ENCODE data around the gene NOX5. TPM values are rescaled to one million over a fixed set of nuclear protein-coding genes. Genes with fewer than 3 reads are reported as not detected.

Gene NOX5
- total RNA-seq, 1 experiment from 2014 or later = 0.91 TPM

GRCh38 chr15:69055251-69055650, 40.8 kb downstream of the NOX5 start:
- Histone ChIP-seq H3K9me3 (ENCODE audit: control insufficient read depth in 1 of 2, insufficient read depth in 1 of 2, low read depth in 1 of 2, low read length in 2 of 2) (no peaks in the 10 kb centered on the region), H3K4me3 (replicated peaks in 1 of 2; ENCODE audit: low read depth in 1 of 2, low read length in 2 of 2) (no peak overlapping the region), H2AFZ (ENCODE audit: low read depth, low read length, poor library complexity, severe bottlenecking) (no peak overlapping the region), H3K9ac (ENCODE audit: low read length) (no peak overlapping the region), H3K27ac (ENCODE audit: low read depth, low read length) (no peak overlapping the region), H3K9me2 (ENCODE audit: insufficient read depth) (no peaks in the 10 kb centered on the region), H3K79me2 (ENCODE audit: insufficient read depth, low read length) (no peaks in the 10 kb centered on the region), H3K4me2 (ENCODE audit: low read length) (no peak overlapping the region), H3K4me1 (ENCODE audit: control insufficient read depth in 1 of 2, insufficient read depth in 2 of 2, low read length in 2 of 2) (peaks cover 0 to 24% of the 10 kb centered on the region in 2 experiments; a peak in 2 of 4 replicates), H3K36me3 (ENCODE audit: control insufficient read depth in 1 of 2, insufficient read depth in 2 of 2, low read length in 2 of 2) (no peaks in the 10 kb centered on the region), H3K27me3 (ENCODE audit: insufficient read depth, low read length) (no peaks in the 10 kb centered on the region), H4K20me1 (ENCODE audit: insufficient read depth) (no peaks in the 10 kb centered on the region)
- ChIA-PET RAD21 (ENCODE audit: low non-redundant PET in 1 of 2, low total read pairs in 2 of 2, uncharacterized antibody in 2 of 2, unreplicated experiment in 2 of 2) (no interaction called here), POLR2A (no interaction called here), CTCF (no interaction called here)
- TF ChIP-seq POLR2AphosphoS5 (IDR thresholded peaks at IDR 0.05; ENCODE audit: low read depth, low read length) = no peak
- no peak for TF ChIP-seq EGR1 (IDR thresholded peaks at IDR 0.05; ENCODE audit: low read depth)
- no peak for TF ChIP-seq CBX3 (IDR thresholded peaks at IDR 0.05; ENCODE audit: low read depth)
- TF ChIP-seq ZFX (IDR thresholded peaks at IDR 0.05) = no peak
- TF ChIP-seq ZNF274 (IDR thresholded peaks at IDR 0.05; ENCODE audit: low read depth, low read length) = no peak
- TF ChIP-seq CTCF (IDR thresholded peaks at IDR 0.05 in 2 of 3, conservative IDR thresholded peaks at IDR 0.05 in 1 of 3; ENCODE audit: borderline replicate concordance in 1 of 3, insufficient read depth in 1 of 3, low read depth in 2 of 3, low read length in 2 of 3) = no peak
- no peak for ATAC-seq
- intact Hi-C loops (cut with micrococcal nuclease) = no loop called here
- no TSS peak for BruUV-seq (replicated peaks)
- no peak for DNase-seq (ENCODE audit: low read depth, low spot score)

DNA sequence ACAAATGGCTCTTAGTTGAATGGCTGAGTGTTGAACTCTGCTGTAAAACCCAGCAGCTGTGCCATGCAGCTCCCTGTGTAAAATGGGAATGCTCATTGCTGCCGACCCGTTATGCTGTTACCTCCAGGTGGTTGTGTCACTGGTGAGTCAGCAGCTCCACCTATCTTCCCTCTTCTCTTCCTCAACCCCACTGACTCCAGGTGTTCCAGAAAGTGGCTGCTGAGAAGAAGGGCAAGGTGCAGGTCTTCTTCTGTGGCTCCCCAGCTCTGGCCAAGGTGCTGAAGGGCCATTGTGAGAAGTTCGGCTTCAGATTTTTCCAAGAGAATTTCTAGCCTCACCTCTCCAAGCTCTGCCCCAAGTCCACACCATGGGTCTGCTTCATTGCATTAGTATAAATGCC, 41.9 kb downstream of the NOX5 start:
- intact Hi-C loops (cut with micrococcal nuclease) = no loop called here
- BruUV-seq (replicated peaks) = no TSS peak
- RAD21 ChIA-PET (ENCODE audit: low non-redundant PET in 1 of 2, low total read pairs in 2 of 2, uncharacterized antibody in 2 of 2, unreplicated experiment in 2 of 2) = no interaction called here
- ATAC-seq = peak; percentile 29; the same call in 1 of the 2 replicates
- Histone ChIP-seq H3K4me3 (replicated peaks in 1 of 2; ENCODE audit: low read depth in 1 of 2, low read length in 2 of 2) (no peak overlapping the region), H3K4me1 (ENCODE audit: control insufficient read depth in 1 of 2, insufficient read depth in 2 of 2, low read length in 2 of 2) (peaks cover 0 to 24% of the 10 kb centered on the region in 2 experiments; a peak in 2 of 4 replicates), H3K9ac (ENCODE audit: low read length) (no peak overlapping the region), H3K4me2 (ENCODE audit: low read length) (peak overlapping the region; percentile 11; the same call in 1 of the 2 replicates), H2AFZ (ENCODE audit: low read depth, low read length, poor library complexity, severe bottlenecking) (no peak overlapping the region), H3K9me3 (ENCODE audit: control insufficient read depth in 1 of 2, insufficient read depth in 1 of 2, low read depth in 1 of 2, low read length in 2 of 2) (no peaks in the 10 kb centered on the region), H3K27ac (ENCODE audit: low read depth, low read length) (no peak overlapping the region), H4K20me1 (ENCODE audit: insufficient read depth) (no peaks in the 10 kb centered on the region), H3K36me3 (ENCODE audit: control insufficient read depth in 1 of 2, insufficient read depth in 2 of 2, low read length in 2 of 2) (no peaks in the 10 kb centered on the region), H3K9me2 (ENCODE audit: insufficient read depth) (no peaks in the 10 kb centered on the region), H3K27me3 (ENCODE audit: insufficient read depth, low read length) (no peaks in the 10 kb centered on the region), H3K79me2 (ENCODE audit: insufficient read depth, low read length) (no peaks in the 10 kb centered on the region)
- CTCF ChIA-PET = interaction anchor here (0.7 to 1.3 kb wide), 4 partner anchors 8 to 406 kb away, joined by 3 to 4 read pairs (median 3); no protein-coding TSS in a partner anchor
- no peak for DNase-seq (ENCODE audit: low read depth, low spot score)
- POLR2A ChIA-PET = no interaction called here
- TF ChIP-seq ZFX (IDR thresholded peaks at IDR 0.05) (no peak), YY1 (IDR thresholded peaks at IDR 0.05; ENCODE audit: extremely low read depth, insufficient replicate concordance, low read depth, low read length) (no peak), RAD21 (IDR thresholded peaks at IDR 0.05; ENCODE audit: low read depth) (peak; percentile 64), ZBTB33 (IDR thresholded peaks at IDR 0.05; ENCODE audit: extremely low read depth, insufficient replicate concordance, low read length) (no peak), EZH2phosphoT487 (IDR thresholded peaks at IDR 0.05; ENCODE audit: borderline replicate concordance) (no peak), CTCF (IDR thresholded peaks at IDR 0.05 in 2 of 3, conservative IDR thresholded peaks at IDR 0.05 in 1 of 3; ENCODE audit: borderline replicate concordance in 1 of 3, insufficient read depth in 1 of 3, low read depth in 2 of 3, low read length in 2 of 3) (peak in 1 of 3 experiments; percentile 24; a peak in 1 of 6 replicates), JUND (IDR thresholded peaks at IDR 0.05) (0 out of 2 replicates have a peak, but pooled peaks have one; percentile 8), EGR1 (IDR thresholded peaks at IDR 0.05; ENCODE audit: low read depth) (no peak), POLR2A (IDR thresholded peaks at IDR 0.05; ENCODE audit: borderline replicate concordance, extremely low read depth, insufficient read depth, insufficient read length) (no peak), EZH2 (IDR thresholded peaks at IDR 0.05) (no peak), POLR2AphosphoS5 (IDR thresholded peaks at IDR 0.05; ENCODE audit: low read depth, low read length) (no peak), ZNF274 (IDR thresholded peaks at IDR 0.05; ENCODE audit: low read depth, low read length) (no peak)
